DMS53 treated with DMSO at 0.1 percent for 48 hours (cell line): Measurements from ENCODE around the gene CDC37.

ENCODE experiments used
- DNase-seq: peaks from one replicate; lab custom pipeline; 2025; ENCODE audit not compliant: unreplicated experiment; lab: John Stamatoyannopoulos, UW

CDC37 gene

DNA sequence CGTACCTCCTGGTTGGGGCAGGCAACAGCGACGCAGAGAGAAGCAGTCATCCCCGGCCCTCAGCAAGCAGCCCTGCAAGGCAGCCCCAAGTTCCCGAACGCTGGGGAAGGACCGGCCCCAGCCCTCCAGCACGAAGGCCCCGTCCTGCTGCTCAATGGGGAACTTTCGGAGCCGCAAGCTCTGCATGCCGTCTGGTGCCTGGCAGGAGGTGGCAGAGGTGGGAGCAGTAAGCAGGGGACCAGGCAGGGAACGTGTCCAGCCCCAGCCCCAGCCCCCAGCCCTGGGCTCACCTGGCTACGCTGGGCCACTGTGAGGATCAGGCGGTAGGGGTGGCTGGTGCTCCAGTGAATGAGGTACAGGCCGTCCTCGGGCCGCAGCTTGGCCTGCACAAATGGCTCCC is 41.1 kb downstream of the CDC37 start:
- DNase-seq: no peak

DNA sequence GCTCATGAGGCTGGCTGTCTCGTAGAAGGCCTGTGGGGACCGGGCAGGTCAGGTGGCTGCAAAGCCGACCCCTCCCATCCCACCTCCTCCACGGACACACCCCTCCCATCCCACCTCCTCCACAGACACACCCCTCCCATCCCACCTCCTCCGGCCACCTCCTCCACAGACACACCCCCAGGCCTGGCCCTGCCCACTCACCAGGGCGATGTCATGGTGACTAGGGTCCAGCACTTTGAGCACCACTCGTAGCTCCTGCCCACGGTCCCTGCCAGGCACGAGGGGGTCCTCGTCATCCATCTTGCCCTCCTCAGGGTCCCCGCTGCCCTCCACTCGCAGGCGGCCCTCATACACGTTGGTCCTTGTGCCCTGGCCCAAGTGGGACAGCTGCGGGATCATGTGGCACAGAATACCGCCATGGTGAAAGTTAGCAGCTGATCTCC is 41.8 kb downstream of the CDC37 start:
- DNase-seq: no peak

DNA sequence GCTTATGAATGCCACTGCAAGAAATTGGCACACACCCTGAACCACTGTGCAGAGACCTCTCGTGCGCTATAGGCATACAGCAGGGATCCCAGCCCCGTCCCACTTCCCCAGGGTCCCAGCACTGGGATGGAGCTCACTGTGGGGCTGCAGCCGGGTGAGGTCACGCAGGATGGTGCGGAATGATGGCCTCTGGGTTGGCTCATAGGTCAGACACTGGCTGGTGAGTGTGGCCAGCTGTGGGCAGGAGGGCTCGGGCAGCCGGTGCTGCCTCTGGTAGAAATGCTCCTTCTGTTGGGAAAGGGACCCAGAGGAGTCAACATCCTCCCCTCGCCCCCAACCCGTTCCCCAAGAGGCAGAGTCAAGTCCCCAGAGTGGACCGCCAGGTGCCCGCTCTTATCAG is 46.9 kb downstream of the CDC37 start:
- no peak for DNase-seq

DNA sequence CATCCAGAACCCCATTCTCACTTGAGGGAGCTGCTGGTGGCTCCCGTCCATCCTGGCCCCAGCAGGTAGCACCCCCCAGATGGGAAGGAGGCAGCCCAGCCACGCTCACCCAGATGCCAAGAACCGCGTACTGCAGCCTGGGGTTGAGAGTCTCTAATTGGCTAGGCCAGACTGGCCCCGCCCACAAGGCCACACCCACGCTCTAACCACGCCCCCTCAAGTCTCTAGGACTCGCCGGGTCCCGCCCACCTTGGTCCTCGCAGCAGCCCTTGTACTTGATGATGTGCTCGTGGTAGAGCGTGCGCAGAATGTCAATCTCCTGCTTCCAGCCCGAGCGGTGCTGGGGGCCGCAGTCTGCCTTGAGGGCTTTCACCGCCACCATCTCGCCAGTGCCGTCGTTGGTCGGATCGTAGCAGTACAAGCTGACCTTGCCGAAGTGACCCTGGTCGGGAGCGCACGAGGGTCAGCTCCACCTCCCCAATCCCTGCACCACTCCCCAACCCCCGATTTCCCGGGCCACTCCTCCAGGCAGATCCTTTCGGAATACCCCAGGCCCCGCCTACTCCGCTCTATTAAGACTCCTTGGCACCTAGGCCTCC is 49.5 kb downstream of the CDC37 start:
- no peak for DNase-seq

DNA sequence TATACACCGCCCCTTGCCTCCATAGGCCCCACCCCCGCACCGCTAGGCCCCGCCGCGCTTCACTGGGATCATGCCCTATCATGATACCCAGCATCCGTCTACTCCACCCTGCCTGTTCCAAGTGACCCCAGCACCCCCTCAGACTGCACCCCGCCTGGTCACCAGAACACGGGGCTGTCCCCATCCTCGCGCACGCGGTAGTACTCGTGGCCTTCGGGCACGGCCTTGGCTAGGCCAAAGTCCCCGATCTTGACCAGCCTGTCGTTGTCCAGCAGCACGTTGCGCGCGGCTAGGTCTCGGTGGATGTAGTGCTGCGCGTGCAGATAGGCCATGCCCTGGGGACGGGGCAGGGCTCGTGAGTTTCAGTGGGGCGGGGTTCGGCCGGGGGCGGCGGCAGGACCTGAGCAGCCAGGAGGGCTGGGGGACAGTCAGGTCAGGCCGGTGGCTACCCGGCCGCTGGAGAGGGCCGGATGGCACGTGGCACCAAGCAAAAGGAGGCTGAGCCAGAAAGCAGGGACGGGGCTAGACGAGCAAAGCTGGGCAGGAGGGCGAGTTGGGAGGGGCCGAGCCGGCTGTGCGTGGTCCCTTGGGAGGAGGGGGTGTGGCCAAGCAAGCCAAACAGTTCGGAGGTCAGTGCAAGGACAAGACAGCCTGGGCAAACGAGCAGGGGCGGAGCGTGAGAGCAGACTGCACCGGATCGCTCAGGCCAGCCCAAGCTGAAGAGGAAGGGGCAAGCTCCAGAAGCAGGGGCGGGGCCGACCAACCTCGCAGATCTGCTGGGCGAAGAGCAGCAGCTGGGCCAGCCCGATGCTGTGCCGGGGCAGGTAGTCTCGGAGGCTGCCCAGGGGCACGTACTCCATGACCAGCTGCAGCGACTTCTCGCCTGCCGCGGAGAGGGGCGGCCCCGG is 50.3 kb downstream of the CDC37 start:
- no peak for DNase-seq

DNA sequence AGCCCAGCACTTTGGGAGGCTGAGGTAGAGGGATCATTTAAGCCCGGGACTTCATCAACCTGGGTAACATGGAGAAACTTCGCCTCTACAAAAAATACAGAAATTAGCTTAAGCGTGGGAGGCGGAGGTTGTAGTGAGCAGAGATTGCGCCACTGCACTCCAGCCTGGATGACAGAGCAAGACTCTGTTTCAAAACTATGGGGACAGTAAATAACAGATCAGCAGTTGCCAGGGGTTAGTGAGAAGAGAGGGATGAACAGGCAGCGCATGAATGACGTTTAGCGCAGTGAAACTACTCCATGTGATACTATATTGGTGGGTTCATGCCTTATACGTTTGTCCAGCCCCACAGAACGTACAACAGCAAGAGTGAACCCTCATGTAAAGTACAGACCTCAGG is 56.8 kb downstream of the CDC37 start:
- DNase-seq: no peak

DNA sequence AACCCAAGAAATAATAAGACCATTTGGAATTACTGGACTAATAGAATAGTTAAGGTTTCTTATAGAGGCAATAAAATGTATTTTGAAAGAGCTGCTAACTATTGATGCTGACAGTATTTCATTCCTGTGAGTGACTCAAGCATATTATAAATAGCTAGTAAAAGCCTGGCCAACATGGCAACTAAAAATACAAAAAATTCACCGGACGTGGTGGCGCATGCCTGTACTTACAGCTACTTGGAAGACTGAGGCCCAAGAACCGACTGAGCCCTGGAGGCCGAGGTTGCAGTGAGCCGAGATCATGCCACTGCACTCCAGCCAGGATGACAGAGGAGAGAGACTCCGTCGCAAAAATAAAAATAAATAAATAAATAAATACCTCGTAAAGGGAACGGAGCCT is 58.6 kb downstream of the CDC37 start:
- DNase-seq: no peak

DNA sequence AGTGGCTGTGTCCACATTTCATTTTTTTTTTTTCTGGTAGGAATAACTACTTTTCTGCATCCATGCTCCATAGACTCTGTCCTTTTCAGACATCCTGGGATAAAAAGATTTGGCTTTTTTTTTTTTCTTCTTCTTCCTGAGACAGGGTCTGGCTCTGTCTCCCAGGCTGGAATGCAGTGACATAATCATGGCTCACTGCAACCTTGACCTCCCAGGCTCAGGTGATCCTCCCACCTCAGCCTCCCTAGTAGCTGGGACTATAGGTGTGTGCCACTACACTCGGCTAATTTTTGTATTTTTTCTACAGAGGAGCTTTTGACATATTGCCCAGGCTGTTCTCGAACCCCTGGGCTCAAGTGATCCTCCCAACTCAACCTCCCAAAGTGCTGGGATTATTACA is 59.8 kb downstream of the CDC37 start:
- DNase-seq: no peak
